ENCODE results near the gene MYBPH. TPM values are rescaled to one million over a fixed set of nuclear protein-coding genes. Genes with fewer than 3 reads are reported as not detected.

The MYBPH gene
- total and polyA plus RNA-seq, 2 donors (not counting 3 experiments of a cell fraction or from before 2014, with no cell fraction given), result not detected

DNA sequence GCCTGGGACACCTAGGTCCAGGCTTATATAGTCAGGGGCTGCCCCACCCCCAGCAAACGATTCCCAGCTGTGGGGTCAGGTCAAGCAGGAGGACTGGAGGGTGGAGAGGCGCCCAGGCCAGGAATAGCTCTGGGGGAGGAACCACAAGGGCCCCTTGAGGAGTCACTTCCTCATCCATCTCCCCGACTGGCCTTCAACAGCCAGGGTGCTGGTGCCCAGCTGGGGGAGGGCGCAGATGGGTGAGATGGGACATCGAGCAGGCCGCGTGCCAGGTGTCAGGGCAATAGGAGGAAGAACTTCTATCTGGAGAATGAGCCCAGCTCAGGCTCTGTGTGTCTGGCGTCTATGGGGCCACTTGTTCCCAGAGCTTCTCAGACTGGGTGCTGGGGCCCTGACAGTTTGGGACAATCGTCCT is 208 bp upstream of the MYBPH start:
- dilution Hi-C loops (cut with MboI; ENCODE audit: extremely low pct_ligation_motif_present, low sequenced_read_pairs), result no loop called here
- H3K4me1 ChIP-seq (ENCODE audit: control insufficient read depth, extremely low read depth, insufficient read depth, low read length), result peaks cover 6% of the 10 kb centered on the region
- H3K4me2 ChIP-seq (ENCODE audit: insufficient read depth, low read length), result no peak overlapping the region
- H3K27me3 ChIP-seq (ENCODE audit: control insufficient read depth in 2 of 2, insufficient read depth in 2 of 2, low read length in 2 of 2), result no peaks in the 10 kb centered on the region
- no peak overlapping the region for H3K9ac ChIP-seq (replicated peaks; ENCODE audit: extremely low read depth, insufficient read depth, low read length)
- DNase-seq (ENCODE audit: low read depth, low spot score) (no peak), FAIRE-seq (no peak)
- H3K4me3 ChIP-seq (replicated peaks in 1 of 3; ENCODE audit: insufficient read depth in 1 of 3, low read depth in 1 of 3, low read length in 3 of 3), result no peak overlapping the region
- no TSS peak for BruUV-seq (replicated peaks)
- TF ChIP-seq, protein P1, sequence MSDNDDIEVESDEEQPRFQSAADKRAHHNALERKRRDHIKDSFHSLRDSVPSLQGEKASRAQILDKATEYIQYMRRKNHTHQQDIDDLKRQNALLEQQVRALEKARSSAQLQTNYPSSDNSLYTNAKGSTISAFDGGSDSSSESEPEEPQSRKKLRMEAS (IDR thresholded peaks at IDR 0.05; ENCODE audit: insufficient read depth, insufficient read length), result no peak
- TF ChIP-seq FOS (IDR thresholded peaks at IDR 0.05; ENCODE audit: borderline replicate concordance, insufficient read depth, low read length), result no peak
- no peak for TF ChIP-seq GATA2 (IDR thresholded peaks at IDR 0.05; ENCODE audit: insufficient read depth, insufficient read length, low read depth, low read length)
- TF ChIP-seq MYC (IDR thresholded peaks at IDR 0.05; ENCODE audit: low read depth, low read length), result no peak
- no peak for TF ChIP-seq POLR2AphosphoS5 (IDR thresholded peaks at IDR 0.05; ENCODE audit: insufficient read depth, low read depth, low read length)
- no peak for TF ChIP-seq JUN (IDR thresholded peaks at IDR 0.05; ENCODE audit: borderline replicate concordance, insufficient read depth, insufficient read length, low read depth)
- TF ChIP-seq, protein P2, sequence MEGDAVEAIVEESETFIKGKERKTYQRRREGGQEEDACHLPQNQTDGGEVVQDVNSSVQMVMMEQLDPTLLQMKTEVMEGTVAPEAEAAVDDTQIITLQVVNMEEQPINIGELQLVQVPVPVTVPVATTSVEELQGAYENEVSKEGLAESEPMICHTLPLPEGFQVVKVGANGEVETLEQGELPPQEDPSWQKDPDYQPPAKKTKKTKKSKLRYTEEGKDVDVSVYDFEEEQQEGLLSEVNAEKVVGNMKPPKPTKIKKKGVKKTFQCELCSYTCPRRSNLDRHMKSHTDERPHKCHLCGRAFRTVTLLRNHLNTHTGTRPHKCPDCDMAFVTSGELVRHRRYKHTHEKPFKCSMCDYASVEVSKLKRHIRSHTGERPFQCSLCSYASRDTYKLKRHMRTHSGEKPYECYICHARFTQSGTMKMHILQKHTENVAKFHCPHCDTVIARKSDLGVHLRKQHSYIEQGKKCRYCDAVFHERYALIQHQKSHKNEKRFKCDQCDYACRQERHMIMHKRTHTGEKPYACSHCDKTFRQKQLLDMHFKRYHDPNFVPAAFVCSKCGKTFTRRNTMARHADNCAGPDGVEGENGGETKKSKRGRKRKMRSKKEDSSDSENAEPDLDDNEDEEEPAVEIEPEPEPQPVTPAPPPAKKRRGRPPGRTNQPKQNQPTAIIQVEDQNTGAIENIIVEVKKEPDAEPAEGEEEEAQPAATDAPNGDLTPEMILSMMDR (IDR thresholded peaks at IDR 0.05; ENCODE audit: extremely low read depth in 1 of 2, insufficient read depth in 1 of 2, low read depth in 1 of 2, low read length in 2 of 2), result no peak
- TF ChIP-seq EZH2 (IDR thresholded peaks at IDR 0.05; ENCODE audit: borderline replicate concordance, low read depth, low read length, severe bottlenecking), result no peak
- TF ChIP-seq POLR2A (IDR thresholded peaks at IDR 0.05; ENCODE audit: low read depth, low read length), result no peak
- no peaks in the 10 kb centered on the region for H3K9me3 ChIP-seq (replicated peaks; ENCODE audit: control insufficient read depth, insufficient read depth, low read length)
- H4K20me1 ChIP-seq (replicated peaks; ENCODE audit: control insufficient read depth, extremely low read depth, insufficient read depth, low read length), result no peaks in the 10 kb centered on the region
- no peak overlapping the region for H2AFZ ChIP-seq (ENCODE audit: low read depth, low read length)
- H3K79me2 ChIP-seq (ENCODE audit: control insufficient read depth, insufficient read depth, low read length), result no peaks in the 10 kb centered on the region
- H3K36me3 ChIP-seq (ENCODE audit: control insufficient read depth in 2 of 2, extremely low read depth in 1 of 2, insufficient read depth in 2 of 2, low read length in 2 of 2), result no peaks in the 10 kb centered on the region
- ChIA-PET POLR2A (interaction anchor here (0.5 kb wide), 1 partner anchor 15 kb away, joined by 4 read pairs; no protein-coding TSS in a partner anchor), CTCF (interaction anchor here (1.2 to 3.6 kb wide), 5 partner anchors 10 to 136 kb away, joined by 3 to 17 read pairs (median 5); no protein-coding TSS in a partner anchor)
- H3K27ac ChIP-seq (ENCODE audit: insufficient read depth, low read depth, low read length), result no peak overlapping the region
- intact Hi-C loops (cut with micrococcal nuclease), result no loop called here
- no peaks in the 10 kb centered on the region for H3K9me1 ChIP-seq (replicated peaks; ENCODE audit: control insufficient read depth, extremely low read depth, insufficient read depth, low read length)

All from endothelial cell of umbilical vein (primary cell).